ENCODE measurements around the gene ARL4D.

DNA sequence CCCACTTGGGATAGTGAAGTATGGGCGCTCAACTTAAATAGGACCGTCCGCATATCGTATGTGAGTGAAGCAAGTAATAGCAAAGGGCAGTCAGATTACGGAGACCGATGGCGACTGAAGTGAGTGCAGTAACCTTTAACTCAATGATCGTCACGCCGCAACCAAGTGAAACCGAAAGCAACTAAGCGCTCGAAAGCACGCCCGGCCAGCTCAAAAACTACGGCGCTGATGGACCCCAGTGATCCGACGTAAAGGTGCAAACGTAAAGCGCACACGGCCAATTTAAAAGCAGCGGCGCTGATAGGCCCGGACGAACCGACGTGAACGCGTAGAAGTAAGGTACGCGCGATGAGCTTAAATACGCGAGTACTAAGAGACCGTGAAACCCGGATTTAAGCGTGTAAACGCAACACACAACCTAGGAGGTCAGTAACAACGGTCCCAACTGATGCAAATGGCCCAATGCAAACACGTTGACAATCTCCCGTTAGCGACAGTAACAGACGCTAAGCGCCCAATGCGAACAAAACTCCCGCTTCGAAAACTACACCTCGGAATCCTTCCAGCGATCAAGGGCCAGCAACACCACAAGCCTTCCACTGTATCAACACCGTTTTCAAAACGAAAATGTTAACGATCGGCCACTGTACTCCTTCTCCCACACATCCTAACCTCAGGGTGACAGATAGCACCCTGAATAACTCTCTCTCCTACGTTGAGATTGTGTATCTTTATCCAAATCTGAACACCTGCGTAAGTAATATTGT, 37.9 kb upstream of the ARL4D start:
- TF ChIP-seq, protein P1, sequence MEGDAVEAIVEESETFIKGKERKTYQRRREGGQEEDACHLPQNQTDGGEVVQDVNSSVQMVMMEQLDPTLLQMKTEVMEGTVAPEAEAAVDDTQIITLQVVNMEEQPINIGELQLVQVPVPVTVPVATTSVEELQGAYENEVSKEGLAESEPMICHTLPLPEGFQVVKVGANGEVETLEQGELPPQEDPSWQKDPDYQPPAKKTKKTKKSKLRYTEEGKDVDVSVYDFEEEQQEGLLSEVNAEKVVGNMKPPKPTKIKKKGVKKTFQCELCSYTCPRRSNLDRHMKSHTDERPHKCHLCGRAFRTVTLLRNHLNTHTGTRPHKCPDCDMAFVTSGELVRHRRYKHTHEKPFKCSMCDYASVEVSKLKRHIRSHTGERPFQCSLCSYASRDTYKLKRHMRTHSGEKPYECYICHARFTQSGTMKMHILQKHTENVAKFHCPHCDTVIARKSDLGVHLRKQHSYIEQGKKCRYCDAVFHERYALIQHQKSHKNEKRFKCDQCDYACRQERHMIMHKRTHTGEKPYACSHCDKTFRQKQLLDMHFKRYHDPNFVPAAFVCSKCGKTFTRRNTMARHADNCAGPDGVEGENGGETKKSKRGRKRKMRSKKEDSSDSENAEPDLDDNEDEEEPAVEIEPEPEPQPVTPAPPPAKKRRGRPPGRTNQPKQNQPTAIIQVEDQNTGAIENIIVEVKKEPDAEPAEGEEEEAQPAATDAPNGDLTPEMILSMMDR (IDR thresholded peaks at IDR 0.05) = peak in 1 of 3 experiments; percentile 7
- TF ChIP-seq POLR2A (IDR thresholded peaks at IDR 0.05) (peak in 1 of 2 donors; percentile 97), POLR2AphosphoS5 (IDR thresholded peaks at IDR 0.05; ENCODE audit: insufficient read depth in 1 of 2, low read depth in 1 of 2) (peak in 1 of 2 donors; percentile 90)
